ENCODE measurements around the gene TCF25. TPM values are rescaled to one million over a fixed set of nuclear protein-coding genes. Genes with fewer than 3 reads are reported as not detected.

Gene TCF25
- total RNA-seq, 1 experiment from 2014 or later: 298 TPM

DNA sequence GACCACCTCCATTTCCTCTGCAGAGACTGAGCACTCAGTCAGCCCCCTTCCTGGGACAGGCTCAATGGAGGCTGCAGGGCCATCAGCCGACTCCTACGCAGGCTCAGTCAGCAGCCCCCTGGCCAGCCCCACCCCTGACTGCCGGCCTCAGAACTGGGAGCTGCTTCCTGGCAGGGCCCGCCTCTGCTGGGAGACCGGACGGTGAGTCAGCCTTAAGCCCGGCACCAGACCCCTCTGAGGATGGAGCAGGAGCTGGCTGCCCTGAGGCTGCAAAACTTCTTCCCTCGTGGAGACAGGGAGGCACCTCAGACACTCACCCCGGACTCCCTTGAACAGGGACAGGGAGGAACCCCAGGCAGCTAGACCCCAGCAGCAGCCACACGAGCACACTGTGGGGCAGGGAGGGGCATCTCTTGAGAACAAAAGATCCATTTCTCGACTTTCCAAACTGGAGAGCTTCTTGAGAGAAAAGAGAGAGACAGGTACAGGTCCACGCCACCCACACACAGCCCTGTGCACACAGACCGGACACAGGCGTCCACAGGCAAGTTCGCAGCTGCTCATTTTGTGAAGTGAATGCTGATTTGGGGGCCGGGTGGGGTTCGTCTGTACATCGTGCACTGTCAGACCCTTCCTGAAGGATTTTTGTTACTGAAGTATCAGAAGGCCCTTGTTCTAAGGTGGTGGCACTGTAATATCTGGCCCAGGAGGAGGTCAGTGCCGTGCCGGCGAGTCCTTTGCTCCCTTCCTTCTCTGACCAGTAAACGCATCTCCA lies 48.5 kb downstream of the TCF25 start:
- H3K4me1 ChIP-seq (replicated peaks; ENCODE audit: insufficient read depth): peaks cover 46% of the 10 kb centered on the region
- no peaks in the 10 kb centered on the region for H3K9me3 ChIP-seq (ENCODE audit: insufficient read depth, low read depth)
- peak overlapping the region; percentile 72 for H3K4me3 ChIP-seq
- ChIA-PET POLR2A (ENCODE audit: unreplicated experiment) (interaction anchor here (0.6 to 1.2 kb wide), 7 partner anchors 15 to 121 kb away, joined by 3 to 9 read pairs (median 4); partner anchors contain the start of gene TCF25), CTCF (interaction anchor here (0.8 kb wide), 1 partner anchor 51 kb away, joined by 3 read pairs; no protein-coding TSS in a partner anchor)
- H3K9me2 ChIP-seq (ENCODE audit: insufficient read depth): no peaks in the 10 kb centered on the region
- peak; percentile 79 to 94 for DNase-seq
- peaks cover 33% of the 10 kb centered on the region; the same call in 1 of the 2 replicates for H3F3A ChIP-seq (ENCODE audit: insufficient read depth, low read depth)
- no peaks in the 10 kb centered on the region for H3K27me3 ChIP-seq (ENCODE audit: insufficient read depth, low read depth)
- H3K4me2 ChIP-seq: peak overlapping the region; percentile 97
- no peak for TF ChIP-seq EZH2 (IDR thresholded peaks at IDR 0.05; ENCODE audit: low read depth)
- TF ChIP-seq, protein P1, sequence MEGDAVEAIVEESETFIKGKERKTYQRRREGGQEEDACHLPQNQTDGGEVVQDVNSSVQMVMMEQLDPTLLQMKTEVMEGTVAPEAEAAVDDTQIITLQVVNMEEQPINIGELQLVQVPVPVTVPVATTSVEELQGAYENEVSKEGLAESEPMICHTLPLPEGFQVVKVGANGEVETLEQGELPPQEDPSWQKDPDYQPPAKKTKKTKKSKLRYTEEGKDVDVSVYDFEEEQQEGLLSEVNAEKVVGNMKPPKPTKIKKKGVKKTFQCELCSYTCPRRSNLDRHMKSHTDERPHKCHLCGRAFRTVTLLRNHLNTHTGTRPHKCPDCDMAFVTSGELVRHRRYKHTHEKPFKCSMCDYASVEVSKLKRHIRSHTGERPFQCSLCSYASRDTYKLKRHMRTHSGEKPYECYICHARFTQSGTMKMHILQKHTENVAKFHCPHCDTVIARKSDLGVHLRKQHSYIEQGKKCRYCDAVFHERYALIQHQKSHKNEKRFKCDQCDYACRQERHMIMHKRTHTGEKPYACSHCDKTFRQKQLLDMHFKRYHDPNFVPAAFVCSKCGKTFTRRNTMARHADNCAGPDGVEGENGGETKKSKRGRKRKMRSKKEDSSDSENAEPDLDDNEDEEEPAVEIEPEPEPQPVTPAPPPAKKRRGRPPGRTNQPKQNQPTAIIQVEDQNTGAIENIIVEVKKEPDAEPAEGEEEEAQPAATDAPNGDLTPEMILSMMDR (conservative IDR thresholded peaks at IDR 0.05): no peak
- intact Hi-C loops (cut with micrococcal nuclease; ENCODE audit: unreplicated experiment): loop anchor here (5.0 to 10.0 kb wide), 2 partner anchors 123 to 220 kb away; partner anchors contain the start of gene SPATA2L
- H2AFZ ChIP-seq: peak overlapping the region; percentile 61; the same call in 1 of the 2 replicates
- peak overlapping the region; percentile 84 for H3K27ac ChIP-seq
- BruUV-seq (replicated peaks): TSS peak; percentile 66
- peaks cover 3% of the 10 kb centered on the region; the same call in 1 of the 2 replicates for H4K20me1 ChIP-seq (ENCODE audit: insufficient read depth)
- H3K36me3 ChIP-seq (ENCODE audit: low read depth): no peaks in the 10 kb centered on the region
- no peaks in the 10 kb centered on the region for H3K79me2 ChIP-seq (ENCODE audit: low read depth)

DNA sequence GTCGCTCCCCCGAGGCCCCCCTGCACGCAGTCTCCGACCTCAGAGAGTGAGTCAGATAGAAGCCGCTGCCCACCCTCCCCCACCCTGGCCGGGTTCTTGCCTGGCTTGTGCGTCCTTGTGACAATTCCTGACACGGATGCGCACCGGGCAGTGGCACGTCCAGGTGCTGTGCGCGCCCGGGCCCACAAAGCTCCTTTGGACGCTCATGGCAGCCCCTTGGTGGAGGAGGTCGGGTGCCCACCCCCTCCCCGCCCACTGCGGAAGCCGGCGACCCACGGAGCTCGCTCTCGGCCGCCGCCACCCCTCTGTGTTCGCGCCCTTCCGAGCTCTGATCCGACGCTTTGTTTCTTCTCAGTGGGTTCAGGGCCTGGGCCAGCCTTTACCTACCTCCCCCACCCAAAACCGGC lies 49.1 kb downstream of the TCF25 start:
- CTCF ChIA-PET: interaction anchor here (0.7 to 0.9 kb wide), 3 partner anchors 51 to 98 kb away, joined by 3 to 4 read pairs (median 3); no protein-coding TSS in a partner anchor

More for the DNA sequence above, 49.1 kb downstream of the TCF25 start:
- H3K79me2 ChIP-seq (ENCODE audit: low read depth): no peaks in the 10 kb centered on the region
- peaks cover 28% of the 10 kb centered on the region; the same call in 1 of the 2 replicates for H3F3A ChIP-seq (ENCODE audit: insufficient read depth, low read depth)
- peak overlapping the region; percentile 72 for H3K4me3 ChIP-seq
- no TSS peak for BruUV-seq (replicated peaks)
- no peaks in the 10 kb centered on the region for H3K36me3 ChIP-seq (ENCODE audit: low read depth)
- intact Hi-C loops (cut with micrococcal nuclease; ENCODE audit: unreplicated experiment): loop anchor here (5.0 to 10.0 kb wide), 2 partner anchors 122 to 220 kb away; partner anchors contain the start of gene SPATA2L
- H3K27me3 ChIP-seq (ENCODE audit: insufficient read depth, low read depth): no peaks in the 10 kb centered on the region
- H2AFZ ChIP-seq: peak overlapping the region; percentile 79; the same call in 1 of the 2 replicates
- peaks cover 41% of the 10 kb centered on the region for H3K4me1 ChIP-seq (replicated peaks; ENCODE audit: insufficient read depth)
- POLR2A ChIA-PET (ENCODE audit: unreplicated experiment): interaction anchor here (0.7 to 1.2 kb wide), 5 partner anchors 44 to 100 kb away, joined by 3 to 9 read pairs (median 4); partner anchors contain the start of gene TCF25
- H3K27ac ChIP-seq: peak overlapping the region; percentile 84
- peaks cover 3% of the 10 kb centered on the region; the same call in 1 of the 2 replicates for H4K20me1 ChIP-seq (ENCODE audit: insufficient read depth)
- no peaks in the 10 kb centered on the region for H3K9me2 ChIP-seq (ENCODE audit: insufficient read depth)
- peak overlapping the region; percentile 97 for H3K4me2 ChIP-seq
- TF ChIP-seq, protein P1 (conservative IDR thresholded peaks at IDR 0.05): no peak
- no peak for TF ChIP-seq EZH2 (IDR thresholded peaks at IDR 0.05; ENCODE audit: low read depth)
- DNase-seq: peak; percentile 64 to 80
- H3K9me3 ChIP-seq (ENCODE audit: insufficient read depth, low read depth): no peaks in the 10 kb centered on the region

Data from PC-9 (cell line).